T-helper 1 cell (primary cell): ENCODE measurements around the gene KIAA0930.
"Not testable (repeated sequence)": the region's sequence is repeated elsewhere in the genome, so short reads cannot be mapped to it uniquely, and the experiment has no call there.

Experiments used
- DNase-seq, 5 donors: peaks; one replicate each; pipeline ENCODE4 v3.0.0-alpha.2; 2012 to 2020
- total RNA-seq, 4 donors: gene quantifications; one replicate each; lab custom pipeline; 2026; lab: John Stamatoyannopoulos, UW

KIAA0930 gene
- 8.3 to 15.8 (median 10.7) reads per million in 4 donors for total RNA-seq

DNA sequence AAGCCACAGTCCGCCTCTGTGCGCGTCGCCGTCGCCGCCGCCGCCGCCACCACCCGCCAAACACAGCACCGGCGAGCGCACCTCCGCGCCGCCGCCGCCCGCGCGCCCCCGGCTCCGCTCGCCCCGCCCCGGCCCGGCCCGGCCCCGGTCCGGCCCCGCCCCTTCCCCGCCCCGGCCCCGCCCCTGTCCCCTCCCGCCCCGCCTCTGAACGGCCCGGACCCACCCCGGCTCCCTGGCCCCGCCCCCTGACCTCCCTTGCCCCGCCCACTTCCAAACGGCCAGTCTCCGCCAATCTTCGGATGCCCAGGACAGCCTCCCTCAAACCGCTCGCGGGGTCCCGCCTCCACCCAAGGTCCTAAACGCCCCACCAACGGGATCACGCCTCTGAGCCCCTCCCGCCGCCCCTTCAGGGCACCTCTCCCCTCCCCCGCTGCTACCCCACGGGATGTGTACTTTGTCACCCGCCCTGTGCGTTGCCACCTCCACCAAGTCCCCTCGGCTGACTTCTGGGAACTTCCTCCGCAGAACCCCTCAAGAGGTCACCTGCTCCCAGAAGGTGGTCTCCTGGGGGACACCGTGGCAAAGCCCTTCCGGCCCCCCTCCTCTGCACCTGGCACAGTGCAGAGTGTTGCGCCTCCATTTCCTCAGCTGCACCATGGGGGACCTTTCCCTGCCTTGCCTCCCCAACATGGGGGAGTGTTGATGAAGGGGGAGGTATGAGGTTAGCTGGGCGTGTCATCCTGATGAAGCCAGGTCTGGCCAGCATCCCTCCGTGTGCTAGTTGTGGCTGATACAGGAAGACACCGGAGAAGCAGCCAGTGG, at the start of gene KIAA0930:
Gene KIAA0930, minus strand, starts transcription at position 85 of the 822 bp plus-strand sequence. CDS start 191 bp downstream, outside the sequence.
- DNase-seq: peak; percentile 67 to 80 (median 78)

- DNase-seq: no peak
These were observed 46.3 kb upstream of the KIAA0930 start for GRCh38 chr22:45286854-45287551.

DNA sequence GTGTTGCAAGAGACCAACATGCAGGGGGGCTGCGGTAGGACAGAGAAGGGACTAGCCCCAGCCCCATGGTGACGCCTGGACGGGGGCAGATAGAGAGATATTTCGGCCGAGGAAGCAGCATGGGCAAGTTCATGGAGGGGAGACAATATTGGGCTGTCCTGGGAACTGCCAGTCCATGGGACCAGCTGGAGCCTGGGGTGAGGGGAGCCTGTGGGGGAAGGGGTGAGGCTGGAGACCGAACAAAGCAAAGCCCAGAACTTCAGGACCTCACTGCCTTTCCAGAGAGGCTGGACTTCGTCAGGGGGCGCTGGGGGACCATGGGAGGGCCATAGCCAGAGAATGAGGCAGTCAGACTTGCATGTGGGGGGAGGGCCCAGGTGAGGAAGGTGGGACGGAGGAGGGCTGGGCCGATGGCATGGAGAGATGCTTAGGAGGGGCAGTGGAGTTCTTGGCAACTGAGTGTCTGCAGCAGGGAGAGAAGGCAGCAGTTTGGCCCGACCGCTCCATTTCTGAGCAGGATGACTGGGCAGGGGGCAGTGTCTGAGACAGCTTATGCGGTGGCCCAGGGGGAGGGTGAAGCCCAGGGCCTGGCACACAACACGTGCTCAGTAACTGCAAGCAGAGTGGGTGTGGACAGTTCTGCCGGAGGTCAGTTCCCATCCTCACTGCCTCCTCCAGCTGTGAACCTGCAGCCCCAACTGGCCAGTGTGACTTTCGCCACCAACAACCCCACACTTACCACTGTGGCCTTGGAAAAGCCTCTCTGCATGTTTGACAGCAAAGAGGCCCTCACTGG, 44.8 kb upstream of the KIAA0930 start:
- no peak for DNase-seq

- peak in 4 of 5 donors; percentile 20 to 60 (median 40) for DNase-seq
These were observed 44.1 kb upstream of the KIAA0930 start, which contains the start of gene UPK3A for GRCh38 chr22:45284705-45285262. Gene UPK3A (plus strand): TSS chr22:45284949. CDS start chr22:45285014, 65 bp downstream.

DNA sequence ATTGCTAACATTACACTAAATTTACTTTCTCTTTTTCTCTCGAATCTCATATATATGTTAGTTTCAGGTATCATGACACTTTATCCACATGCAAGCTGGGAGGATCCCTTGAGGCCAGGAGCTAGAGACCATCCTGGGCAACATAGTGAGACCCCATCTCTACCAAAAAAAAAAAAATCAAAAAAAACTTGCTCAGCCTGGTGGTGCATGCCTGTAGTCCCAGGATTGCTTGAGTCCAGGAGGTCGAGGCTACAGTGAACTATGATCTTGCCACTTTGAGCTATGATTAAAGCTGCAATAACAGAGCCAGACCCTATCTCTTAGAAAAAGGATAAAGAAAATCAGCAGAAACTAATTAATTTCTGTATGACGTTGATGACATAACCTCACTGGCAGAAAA, 40.3 kb upstream of the KIAA0930 start:
- DNase-seq: no peak

GRCh38 chr22:45280587-45280980, 39.9 kb upstream of the KIAA0930 start:
- no peak for DNase-seq

GRCh38 chr22:45278125-45278524, 37.4 kb upstream of the KIAA0930 start:
- DNase-seq: no peak

- not testable (repeated sequence) for DNase-seq
These were observed 37.0 kb upstream of the KIAA0930 start for GRCh38 chr22:45277720-45278119.

DNA sequence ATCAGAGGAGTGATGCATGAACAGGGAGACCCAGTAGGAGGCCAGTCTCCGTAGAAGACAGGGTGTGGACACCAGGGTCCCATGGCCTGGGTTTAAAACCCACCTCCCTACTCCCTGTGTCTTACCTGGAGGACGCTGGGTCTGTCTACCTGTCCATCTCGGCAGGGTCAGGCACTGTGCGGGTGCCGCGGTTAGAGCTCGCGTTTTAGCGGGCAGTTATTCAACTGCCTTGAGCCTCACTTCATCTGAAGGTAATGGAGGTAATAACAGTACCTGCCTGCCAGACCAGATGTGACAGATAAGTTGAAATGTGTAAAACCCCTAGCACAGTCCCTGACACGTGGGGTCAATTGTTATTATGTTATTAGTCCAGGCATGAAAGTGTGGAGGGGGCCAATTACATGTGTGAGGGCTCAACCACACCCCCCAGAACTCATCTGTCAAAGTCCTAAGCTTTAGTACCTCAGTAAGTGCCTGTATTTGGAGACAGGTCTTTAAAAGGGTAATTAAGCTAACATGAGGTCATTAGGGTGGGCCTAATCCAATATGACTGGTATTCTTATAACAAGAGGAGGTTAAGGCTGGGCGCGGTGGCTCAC, 35.9 kb upstream of the KIAA0930 start:
- no peak for DNase-seq

DNA sequence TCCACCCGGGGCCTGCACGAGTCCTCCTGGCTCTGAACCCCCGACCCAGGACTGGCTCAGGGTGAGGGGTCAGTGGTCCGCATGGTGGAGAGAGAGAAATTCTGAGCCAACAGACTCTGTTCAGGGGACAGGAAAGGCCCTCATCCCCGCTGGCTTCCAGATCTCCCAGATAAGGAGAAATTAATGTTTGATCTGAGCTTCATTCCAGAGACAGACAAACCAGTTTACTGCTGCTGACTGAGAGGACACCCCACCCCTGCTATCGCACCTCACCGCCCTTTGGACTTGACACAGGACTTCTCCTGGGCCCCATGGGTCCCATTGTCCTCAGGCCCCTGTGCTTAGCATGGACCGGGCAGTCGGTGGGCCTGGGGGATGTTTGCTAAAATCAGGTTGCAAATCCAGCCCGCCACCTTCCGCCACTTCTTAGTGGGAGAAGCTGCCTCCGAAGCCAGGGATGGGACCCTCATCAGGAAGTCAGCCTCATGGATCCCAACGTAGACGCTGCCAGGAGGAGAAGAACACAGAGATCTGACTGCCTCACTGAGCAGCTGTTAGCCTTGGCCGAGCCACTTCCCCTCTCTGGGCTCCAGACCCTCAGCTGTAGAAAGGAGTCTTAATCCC, 32.9 kb upstream of the KIAA0930 start:
- DNase-seq: no peak

GRCh38 chr22:45272498-45272897, 31.8 kb upstream of the KIAA0930 start:
- DNase-seq: no peak

DNA sequence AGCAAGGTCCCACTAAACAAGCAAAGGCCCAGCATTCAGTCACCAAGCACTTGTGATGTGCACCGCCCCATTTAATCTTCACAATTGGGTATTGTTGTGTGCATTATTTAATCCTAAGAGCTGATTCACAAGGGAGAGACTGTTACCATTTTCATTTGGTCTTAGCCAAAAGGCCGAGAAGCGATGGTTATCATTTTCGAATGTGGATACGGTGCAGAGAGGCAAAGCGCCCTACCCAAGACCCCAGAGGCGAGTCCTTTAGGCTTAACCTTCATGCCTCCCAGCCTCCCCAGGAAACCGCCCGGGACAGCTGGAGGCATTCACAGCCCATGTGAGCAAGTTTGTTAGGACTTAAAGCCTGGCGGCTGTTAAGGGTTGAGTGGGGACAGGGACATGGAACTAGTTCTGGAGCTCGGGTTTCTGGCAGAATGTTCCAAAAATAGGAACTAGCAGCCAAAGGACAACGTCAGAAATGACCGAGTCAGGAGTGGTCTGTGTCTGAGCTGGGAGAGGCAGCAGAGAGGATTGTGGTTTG, 31.0 kb upstream of the KIAA0930 start:
- no peak for DNase-seq

DNA sequence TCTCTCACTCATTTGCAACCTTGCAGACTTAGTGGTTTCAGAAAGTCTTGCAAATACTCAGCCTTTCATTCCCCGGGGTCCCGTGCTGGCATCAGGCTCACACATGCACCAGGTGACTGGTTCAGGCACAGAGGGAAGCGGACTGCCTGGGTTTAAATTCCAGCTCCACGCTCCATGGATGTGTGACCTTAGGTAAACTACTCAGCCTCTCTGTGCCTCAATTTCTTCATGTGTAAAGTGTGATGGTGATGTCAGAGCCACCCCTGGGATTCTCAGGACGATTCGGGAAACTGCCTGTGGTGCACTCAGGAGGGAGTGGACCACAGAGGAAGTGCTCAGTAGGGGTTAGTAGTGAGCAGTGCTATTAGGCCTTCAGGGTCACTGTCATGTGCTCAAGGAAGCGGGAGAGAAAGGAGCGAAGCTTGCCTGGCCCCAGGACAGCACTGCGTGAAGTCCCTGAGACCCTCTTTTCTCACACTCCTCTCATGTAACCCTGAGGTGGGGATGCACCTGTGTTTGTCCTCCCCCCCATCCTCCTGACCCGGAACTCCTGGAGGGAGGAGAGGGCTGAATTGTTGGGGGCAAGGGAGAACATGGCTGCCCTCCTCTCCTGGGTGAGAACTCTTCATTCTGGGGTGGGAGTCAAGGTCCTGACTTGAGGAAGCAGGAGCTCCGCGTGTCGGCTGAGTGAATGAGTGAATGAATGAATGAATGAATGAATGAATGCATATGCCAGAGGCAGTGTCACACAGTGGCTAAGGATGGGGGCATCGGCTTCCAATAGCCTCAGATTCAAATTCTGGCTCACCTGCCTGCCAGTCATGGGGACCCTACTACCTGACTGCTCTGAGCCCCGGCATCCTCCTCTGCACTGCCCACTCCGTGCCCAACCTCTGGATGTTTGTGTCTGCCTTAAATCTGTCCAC, 29.7 kb upstream of the KIAA0930 start:
- no peak for DNase-seq

- DNase-seq: peak; percentile 60 to 90 (median 83)
These were observed 28.5 kb upstream of the KIAA0930 start for GRCh38 chr22:45268958-45269844.

- DNase-seq: peak in 4 of 5 donors; percentile 8 to 26 (median 20)
These were observed 27.7 kb upstream of the KIAA0930 start for GRCh38 chr22:45268167-45268957.

DNA sequence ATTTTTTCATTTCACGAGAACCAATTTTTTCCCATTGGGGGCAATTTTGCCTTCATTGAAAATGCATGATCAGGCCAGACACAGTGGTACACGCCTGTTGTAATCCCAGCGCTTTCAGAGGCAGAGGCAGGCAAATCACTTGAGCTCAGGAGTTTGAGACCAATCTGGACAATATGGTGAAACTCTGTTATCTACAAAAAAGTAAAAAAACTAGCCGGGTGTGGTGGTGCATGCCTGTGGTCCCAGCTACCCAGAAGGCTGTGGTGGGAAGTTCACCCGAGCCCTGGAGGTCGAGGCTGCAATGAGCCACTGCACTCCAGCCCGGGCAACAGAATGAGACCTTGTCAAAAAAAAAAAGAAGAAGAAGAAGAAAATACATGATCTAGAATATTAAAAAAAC, 24.8 kb upstream of the KIAA0930 start:
- DNase-seq: no peak

- DNase-seq: no peak
These were observed 23.0 kb upstream of the KIAA0930 start for GRCh38 chr22:45263463-45264269.
